Measurements from ENCODE around the gene NXN. TPM values are rescaled to one million over a fixed set of nuclear protein-coding genes. Genes with fewer than 3 reads are reported as not detected.

NXN gene
- total RNA-seq, 1 donor from 2014 or later: 51.6 TPM

GRCh38 chr17:784143-784542, 195.4 kb downstream of the NXN start:
- no peaks in the 10 kb centered on the region for H3K9me3 ChIP-seq
- DNase-seq (ENCODE audit: extremely low spot score in 2 of 2): no peak
- H3K4me3 ChIP-seq: no peak overlapping the region
- no peaks in the 10 kb centered on the region for H3K27me3 ChIP-seq
- TF ChIP-seq POLR2AphosphoS5 (IDR thresholded peaks at IDR 0.05; ENCODE audit: insufficient read depth in 1 of 2, low read depth in 1 of 2) (no peak), CTCF (IDR thresholded peaks at IDR 0.05) (no peak), POLR2A (IDR thresholded peaks at IDR 0.05) (no peak)
- peaks cover 0 to 19% of the 10 kb centered on the region in 2 donors for H3K36me3 ChIP-seq
- H3K4me1 ChIP-seq: peaks cover 37% of the 10 kb centered on the region
- no peak overlapping the region for H3K27ac ChIP-seq
- intact Hi-C loops (cut with DNase I): no loop called here

- peak within 1 kb of the TSS; percentile 88 for H3K27ac ChIP-seq
- peaks cover 0 to 18% of the 10 kb centered on the region in 2 donors for H3K36me3 ChIP-seq
- H3K9me3 ChIP-seq: no peaks in the 10 kb centered on the region
- peak in 1 of 2 donors; percentile 54 for TF ChIP-seq POLR2A (IDR thresholded peaks at IDR 0.05)
- peak; percentile 93 to 98 for TF ChIP-seq POLR2AphosphoS5 (IDR thresholded peaks at IDR 0.05; ENCODE audit: insufficient read depth in 1 of 2, low read depth in 1 of 2)
- TF ChIP-seq CTCF (IDR thresholded peaks at IDR 0.05): peak in 2 of 3 experiments; percentile 11 to 34
- H3K4me1 ChIP-seq: peaks cover 30% of the 10 kb centered on the region
- intact Hi-C loops (cut with DNase I): no loop called here
- H3K27me3 ChIP-seq: no peaks in the 10 kb centered on the region
- peak within 1 kb of the TSS; percentile 84 to 90 for H3K4me3 ChIP-seq
- DNase-seq (ENCODE audit: extremely low spot score in 2 of 2): no peak
Observed at GRCh38 chr17:781805-782731, 197.5 kb downstream of the NXN start, which contains the start of the genes GLOD4 and MRM3. Gene GLOD4 (minus strand): TSS chr17:782280. CDS start chr17:782255, 25 bp downstream. Gene MRM3 (plus strand): TSS chr17:782353. CDS start chr17:782379, 26 bp downstream.

GRCh38 chr17:778096-778495, 201.5 kb downstream of the NXN start:
- H3K36me3 ChIP-seq: peaks cover 0 to 55% of the 10 kb centered on the region in 2 donors
- H3K27me3 ChIP-seq: no peaks in the 10 kb centered on the region
- H3K4me3 ChIP-seq: no peak overlapping the region
- TF ChIP-seq POLR2A (IDR thresholded peaks at IDR 0.05): no peak
- TF ChIP-seq CTCF (IDR thresholded peaks at IDR 0.05): no peak
- no peak for TF ChIP-seq POLR2AphosphoS5 (IDR thresholded peaks at IDR 0.05; ENCODE audit: insufficient read depth in 1 of 2, low read depth in 1 of 2)
- no peaks in the 10 kb centered on the region for H3K9me3 ChIP-seq
- no peak for DNase-seq (ENCODE audit: extremely low spot score in 2 of 2)
- no peak overlapping the region for H3K27ac ChIP-seq
- peaks cover 16% of the 10 kb centered on the region for H3K4me1 ChIP-seq
- intact Hi-C loops (cut with DNase I): no loop called here

GRCh38 chr17:774313-774584, 205.3 kb downstream of the NXN start:
- peaks cover 0 to 87% of the 10 kb centered on the region in 2 donors for H3K36me3 ChIP-seq
- no peak for DNase-seq (ENCODE audit: extremely low spot score in 2 of 2)
- H3K9me3 ChIP-seq: no peaks in the 10 kb centered on the region
- H3K27ac ChIP-seq: no peak overlapping the region
- H3K4me3 ChIP-seq: no peak overlapping the region
- no peaks in the 10 kb centered on the region for H3K27me3 ChIP-seq
- intact Hi-C loops (cut with DNase I): no loop called here
- H3K4me1 ChIP-seq: no peaks in the 10 kb centered on the region
- TF ChIP-seq POLR2A (IDR thresholded peaks at IDR 0.05) (no peak), CTCF (IDR thresholded peaks at IDR 0.05) (no peak), POLR2AphosphoS5 (IDR thresholded peaks at IDR 0.05; ENCODE audit: insufficient read depth in 1 of 2, low read depth in 1 of 2) (no peak)
